Stimulated activated CD4-positive, alpha-beta T cell treated with anti-CD3 and anti-CD28 coated beads, Interleukin-15, amount 100 ng/mL, for 1 hour (primary cell): ENCODE measurements around the gene SYNE3.
"Not testable (repeated sequence)": the region's sequence is repeated elsewhere in the genome, so short reads cannot be mapped to it uniquely, and the experiment has no call there.

Source experiments
- DNase-seq, 2 donors: peaks; one replicate each; pipeline ENCODE4 v3.0.0-alpha.2; 2020; ENCODE audit warnings: low read depth in 1 of 2, low spot score in 1 of 2

The SYNE3 gene

DNA sequence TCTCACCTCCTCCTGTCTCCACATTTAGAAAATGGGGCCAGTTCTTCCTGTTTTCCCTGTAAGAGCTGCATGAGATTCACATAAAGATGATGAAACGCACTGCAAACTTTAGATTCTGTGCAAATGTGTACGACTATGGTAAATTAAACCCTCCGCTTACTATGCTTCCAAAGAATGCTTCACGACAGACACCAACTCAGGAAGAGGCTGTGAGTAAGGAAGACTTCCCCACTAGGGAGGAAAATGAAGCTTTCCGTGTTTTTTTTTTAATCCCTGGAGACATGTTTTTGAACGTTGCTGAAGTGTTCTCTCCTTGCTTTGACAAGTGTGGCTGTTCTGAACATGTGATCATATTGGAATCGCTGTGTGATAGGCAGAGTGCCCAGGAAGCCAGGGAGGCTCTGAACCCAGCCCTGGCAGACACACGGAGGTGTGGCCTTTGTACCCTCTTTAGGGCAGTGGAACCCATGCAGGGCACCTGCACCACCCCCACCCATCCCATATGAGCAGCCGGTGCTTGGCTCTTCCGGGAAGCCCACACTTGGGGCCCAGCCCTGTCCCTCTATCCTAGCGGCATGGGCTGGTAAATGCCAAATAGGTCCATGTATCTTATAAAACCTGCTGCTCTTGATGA is 7.5 kb upstream of the SYNE3 start:
- no peak for DNase-seq

DNA sequence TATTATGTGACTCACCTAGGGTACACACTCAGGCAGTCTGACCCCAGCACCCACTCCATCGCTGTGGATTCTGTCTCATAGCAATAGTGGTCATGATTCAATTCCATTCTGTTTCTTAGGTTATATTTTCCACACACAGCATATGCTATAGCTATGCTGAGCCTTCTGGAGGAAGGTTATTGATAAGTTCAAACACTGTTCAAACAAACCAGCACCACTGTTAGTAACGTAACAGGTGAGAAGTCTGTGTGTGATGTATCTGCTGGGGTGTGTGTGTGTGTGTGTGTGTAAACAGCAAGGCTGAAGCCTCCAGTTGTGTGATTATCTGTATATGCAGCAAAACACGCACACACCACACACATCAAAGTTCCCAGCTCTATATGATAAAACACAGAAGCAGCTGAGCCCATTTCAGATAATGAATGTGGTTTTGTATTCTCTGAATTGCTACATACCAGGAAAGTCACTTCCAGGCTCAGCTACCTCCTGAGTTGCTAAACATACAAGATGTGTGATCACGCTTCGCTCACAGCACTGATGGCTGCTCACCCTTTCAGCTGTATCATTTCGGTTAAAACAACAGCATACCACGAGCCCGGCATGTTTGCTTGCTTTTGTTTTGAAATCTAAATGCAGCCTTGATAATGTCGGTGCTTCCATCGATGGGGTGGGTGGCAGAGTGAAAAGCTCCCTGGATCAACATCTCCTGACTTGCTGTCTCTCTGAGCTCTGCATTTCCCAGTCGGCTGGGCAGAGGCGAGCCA is 6.8 kb upstream of the SYNE3 start:
- no peak for DNase-seq

DNA sequence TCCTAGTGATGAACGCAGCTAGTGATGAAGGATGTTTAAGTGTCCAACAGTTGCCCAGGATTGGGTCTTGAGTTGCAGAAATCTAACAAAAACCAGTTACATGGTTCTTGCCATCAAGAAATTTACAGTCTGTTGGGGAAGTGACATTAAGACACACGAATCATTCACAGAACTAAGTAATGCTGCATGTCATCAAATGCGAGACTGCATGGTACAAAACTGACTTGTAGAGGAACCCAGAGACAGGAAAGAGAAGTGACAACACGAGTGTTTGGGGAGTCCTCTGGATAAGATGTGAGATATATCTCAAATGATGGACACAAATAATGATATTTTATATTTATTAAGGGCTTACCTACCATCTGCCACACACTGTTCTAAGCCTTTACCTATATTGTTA is 6.1 kb upstream of the SYNE3 start:
- DNase-seq, result no peak

DNA sequence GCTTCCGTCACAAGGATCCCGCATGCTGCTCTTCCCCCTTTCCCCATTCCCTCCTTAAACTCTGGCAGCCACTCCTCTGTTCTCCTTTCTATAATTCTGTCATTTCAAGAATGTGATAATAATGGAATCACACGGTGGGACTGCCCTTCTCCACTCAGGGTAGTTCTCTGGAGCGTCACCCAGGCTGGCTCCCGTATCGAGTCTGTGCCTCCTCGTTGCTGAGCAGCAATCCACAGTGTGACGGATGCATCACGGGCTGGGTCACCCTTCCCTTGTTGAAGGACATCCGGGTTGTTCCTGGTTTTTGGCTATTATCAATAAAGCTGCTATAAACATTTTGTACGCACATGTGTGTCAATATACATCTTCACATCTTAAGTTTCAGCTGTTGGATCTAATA is 5.7 kb upstream of the SYNE3 start:
- no peak for DNase-seq

DNA sequence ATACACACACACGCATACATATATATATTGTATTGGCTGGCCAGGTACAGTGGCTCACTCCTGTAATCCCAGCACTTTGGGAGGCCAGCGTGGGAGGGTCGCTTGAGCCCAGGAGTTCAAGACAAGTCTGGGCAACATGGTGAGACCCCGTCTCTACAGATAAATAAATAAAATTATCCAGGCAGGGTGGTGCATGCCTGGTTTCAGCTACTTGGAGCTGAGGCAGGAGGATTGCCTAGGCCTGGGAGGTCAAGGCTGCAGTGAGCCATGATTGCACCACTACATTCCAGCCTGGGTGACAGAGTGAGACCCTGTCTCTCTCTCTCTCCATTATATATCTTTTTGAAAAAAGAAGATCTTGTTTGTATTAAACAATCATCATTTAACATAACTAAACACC is 4.6 kb upstream of the SYNE3 start:
- DNase-seq, result no peak

DNA sequence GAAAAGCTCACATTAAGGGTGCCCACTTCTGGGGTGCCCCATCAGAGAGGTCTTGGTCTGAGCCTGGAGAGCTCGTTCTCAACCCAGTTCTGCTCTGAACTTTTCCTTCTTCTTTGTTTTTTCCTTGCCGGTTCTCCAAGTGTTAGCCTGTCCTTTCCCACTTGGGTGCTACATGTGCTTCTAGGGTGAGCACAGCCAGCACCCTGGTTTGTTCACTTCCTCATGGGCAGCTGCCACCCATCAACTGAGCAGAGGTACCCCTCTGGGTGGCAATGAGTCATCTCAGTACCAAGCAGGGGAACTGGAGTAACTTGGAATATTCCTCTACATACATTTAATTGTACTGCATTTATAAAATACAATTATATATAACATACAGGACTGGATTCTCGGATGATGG is 3.9 kb upstream of the SYNE3 start:
- DNase-seq, result no peak

DNA sequence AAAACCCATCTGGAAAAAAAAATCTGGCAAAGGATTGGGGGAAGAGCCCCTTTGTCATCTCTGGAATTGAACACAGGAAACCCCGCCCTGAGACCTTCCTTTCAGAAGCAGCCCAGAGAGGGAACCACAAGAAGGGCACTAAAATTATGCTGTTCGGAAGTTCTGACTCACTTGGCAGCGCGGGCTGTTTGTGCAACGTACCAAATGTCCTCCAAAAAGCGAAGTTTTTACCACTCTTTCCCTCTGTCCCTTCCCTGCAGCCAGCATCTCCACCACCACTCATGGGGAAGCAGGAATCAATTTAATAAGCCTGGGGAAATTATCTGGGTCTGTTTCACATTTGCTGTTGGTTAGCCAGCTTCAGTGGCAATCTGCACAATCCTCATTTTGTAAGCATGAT is 3.2 kb upstream of the SYNE3 start:
- DNase-seq, result peak in 1 of 2 donors; percentile 45

DNA sequence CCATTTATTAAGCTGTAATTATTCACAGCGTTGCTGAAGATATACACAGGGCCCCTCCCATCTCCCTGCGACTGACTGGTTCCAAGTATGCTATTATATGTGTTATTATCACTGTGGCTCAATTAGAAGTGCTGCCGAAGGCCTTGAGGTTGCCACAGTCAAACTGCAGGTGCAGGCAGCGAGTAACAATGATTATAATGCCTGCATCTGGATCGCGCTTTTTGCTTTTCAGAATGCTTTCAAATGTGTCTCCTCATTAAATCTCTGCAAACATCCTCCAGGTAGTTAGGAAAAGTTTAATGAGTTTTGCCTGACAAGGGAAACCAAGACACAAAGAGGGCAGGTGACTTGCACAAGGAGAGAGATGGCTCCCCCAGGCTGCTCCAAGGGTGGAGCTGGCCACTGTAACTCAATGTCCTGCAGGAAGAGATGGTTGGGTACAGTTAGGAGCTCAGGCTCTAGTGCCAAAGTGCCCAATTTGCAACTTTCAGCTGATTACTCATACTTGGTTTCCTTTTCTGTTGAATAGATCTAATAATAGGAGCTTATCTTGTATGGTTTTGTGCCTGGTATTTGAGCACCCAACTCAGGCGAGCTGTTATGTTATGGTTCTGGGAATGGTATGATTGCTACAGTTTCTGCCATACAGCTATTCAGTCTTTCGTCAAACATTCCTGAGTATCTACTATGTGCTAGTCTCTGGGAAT is 1.7 kb upstream of the SYNE3 start:
- DNase-seq, result no peak

DNA sequence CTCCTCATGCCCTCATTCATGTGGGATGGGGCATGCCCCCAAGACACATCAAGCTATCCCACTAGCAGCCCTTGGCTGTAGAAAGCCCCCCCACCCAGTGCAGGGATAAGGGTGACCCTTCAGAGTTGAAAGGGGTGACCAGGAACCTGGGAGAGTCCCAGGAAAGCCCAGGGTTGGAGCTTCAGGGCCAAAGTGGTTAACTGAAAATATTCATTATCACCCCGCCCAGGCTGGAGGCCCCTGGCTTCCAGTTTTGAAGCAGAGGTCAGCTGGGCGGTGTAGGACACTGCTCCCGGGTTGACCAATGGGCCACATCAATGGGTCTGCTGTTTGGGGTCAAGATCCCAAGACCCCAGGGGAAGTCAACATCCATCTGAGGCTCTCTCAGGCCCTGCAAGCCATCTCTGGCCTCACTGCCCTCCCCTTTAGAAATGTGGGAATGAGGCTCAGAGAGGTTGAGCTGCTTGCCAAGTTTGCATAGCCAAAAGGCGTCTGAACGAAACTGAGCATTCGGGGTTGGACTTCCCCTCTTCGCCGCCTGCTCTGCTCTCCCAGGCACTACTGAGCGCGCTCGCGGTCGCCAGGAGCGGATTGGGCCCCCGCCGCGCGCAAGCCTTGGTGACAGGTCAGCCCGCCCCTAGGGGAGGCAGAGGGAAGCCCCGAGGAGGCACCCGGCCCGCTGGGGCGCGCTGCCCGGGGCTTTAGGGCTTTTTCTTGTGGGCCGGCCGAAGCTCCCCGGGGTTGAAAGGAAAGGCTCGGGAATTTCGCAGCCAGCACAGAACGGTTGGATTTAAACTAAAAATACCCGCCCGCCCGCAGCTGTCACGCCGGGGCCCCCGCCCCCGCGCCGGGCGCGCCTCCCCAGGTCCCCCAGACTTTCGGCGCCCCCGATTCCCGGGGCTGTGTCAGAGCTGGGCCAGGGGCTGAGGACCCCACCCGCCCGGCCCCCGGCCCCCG is 576 bp downstream of the SYNE3 start:
- DNase-seq, result peak; percentile 71

DNA sequence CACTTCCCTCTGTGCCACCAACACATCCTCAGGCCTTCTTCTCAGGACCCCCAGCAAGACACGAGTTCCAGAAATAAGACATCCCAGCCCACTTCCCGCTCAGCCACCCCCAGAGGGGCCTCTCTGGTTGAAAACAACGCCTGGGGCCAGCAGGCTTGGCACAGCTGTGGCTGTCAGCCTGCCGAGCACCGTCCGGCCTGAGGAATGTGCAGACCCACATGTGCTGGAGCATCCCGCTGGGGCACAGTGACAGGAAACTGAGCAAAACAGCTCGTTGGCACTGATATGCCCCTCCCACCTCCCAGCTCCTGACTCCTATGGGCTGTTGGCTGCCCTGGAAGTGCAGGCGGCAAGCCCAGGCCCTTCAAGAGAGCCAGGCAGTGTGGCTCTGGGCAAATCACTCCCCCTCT is 1.4 kb downstream of the SYNE3 start:
- DNase-seq, result no peak

DNA sequence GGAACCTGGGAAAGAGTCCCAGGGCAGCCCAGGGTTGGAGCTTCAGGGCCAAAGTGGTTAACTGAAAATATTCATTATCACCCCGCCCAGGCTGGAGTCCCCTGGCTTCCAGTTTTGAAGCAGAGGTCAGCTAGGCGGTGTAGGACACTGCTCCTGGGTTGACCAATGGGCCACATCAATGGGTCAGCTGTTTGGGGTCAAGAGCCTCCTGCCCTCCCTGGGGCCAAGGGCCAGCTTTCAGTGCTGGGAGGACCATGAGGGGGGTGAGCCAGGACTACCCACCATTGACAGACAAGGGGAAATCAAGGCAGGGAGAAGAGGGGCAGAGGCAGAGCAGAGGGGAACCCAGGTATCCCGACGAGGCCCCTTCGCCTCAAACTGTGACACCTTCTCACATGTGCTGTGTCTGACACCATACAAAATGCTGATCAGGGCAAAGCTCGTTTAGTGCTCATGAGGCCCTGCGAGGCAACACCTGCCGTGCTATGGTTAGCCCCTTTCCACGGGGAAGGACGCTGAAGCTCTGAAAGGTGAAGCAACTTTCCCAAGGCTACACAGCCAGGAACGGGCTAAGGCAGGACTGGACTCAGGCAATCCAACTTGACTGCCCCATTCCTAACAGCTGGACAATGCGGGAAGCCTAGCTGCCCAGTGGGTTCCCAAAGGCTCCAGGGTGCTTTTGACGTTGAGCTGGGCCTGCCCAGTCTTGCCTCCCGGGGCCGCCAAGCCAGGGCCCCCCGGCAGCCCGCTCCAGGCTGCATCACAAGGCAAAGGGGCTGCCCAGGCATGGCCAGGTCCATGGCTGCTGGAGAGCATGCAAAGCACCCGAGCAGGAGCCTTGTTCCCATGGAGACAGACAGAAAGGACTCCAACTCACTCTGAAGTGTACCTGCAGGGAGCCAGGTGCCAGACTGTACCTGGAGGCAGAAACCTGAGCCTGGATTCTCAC is 2.0 kb downstream of the SYNE3 start:
- DNase-seq, result no peak

DNA sequence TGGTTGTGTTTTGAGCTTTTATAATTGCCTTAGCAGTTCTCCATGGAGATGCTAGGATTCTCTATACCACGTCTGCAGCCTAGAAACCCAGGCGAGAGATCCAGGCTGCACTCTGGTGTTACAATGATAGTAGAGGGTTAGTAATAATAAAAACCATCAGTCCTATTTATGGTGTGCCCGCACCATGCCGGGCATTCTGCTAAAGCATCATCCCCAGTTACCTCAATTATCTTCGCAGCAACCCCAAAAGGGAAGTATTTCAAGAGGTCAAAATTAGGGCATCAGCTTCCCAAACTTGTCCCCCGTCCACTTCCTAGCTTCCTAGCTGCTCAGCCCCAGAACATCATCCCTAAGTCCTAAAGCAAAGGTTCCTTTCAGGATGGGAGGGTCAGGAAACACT is 3.2 kb downstream of the SYNE3 start:
- no peak for DNase-seq

DNA sequence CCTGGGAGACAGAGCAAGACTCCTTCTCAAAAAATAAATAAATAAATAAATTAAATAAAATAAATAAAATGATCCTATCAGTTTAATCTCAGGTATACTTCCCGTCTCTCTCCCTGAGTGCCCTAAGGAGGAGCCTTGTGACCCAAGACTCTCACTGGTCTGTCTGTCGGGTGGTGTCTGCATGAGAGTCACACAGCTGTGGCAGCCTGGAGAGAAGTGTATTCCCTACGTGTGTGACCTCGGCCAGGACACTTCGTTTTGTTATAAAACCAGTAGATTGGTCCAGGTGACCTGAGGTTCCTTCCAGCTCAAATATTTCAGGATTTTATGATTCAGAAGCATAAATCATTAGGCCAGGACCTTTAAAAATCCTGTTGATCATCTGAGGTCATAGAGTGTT is 4.8 kb downstream of the SYNE3 start:
- DNase-seq, result no peak

DNA sequence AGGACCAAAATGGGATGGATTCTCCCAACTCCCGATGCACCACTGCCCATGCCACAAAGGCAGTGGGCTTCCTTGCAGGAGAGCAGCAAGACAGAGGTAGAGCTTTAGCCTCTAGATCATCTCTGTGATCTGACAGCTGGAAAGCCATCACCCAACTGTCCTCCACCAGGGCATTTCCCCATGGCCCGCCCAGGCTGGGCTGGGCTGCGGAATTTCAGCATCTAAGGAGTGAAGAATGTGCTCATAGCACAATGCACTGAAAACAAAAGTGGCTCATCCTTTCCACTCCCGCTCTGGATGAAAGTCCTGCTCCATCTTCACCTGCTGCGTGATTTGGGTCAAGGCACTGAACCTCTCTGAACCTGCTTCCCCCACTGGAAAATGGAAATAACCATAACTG is 5.6 kb downstream of the SYNE3 start:
- DNase-seq, result no peak

DNA sequence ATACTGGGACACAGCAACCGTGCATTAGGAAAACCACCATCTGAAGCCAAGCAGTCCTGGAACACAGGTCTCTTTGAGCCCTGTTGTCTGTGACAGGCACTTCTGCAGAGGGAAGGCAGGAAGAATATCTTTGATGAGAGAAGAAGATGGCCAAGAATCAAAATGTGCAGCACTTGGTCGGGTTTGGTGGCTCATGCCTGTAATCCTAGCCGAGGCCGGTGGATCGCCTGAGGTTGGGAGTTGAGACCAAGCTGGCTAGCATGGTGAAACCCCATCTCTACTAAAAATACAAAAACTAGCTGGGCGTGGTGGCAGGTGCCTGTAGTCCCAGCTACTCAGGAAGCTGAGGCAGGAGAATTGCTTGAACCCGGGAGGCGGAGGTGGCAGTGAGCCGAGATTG is 6.1 kb downstream of the SYNE3 start:
- DNase-seq, result not testable (repeated sequence)

DNA sequence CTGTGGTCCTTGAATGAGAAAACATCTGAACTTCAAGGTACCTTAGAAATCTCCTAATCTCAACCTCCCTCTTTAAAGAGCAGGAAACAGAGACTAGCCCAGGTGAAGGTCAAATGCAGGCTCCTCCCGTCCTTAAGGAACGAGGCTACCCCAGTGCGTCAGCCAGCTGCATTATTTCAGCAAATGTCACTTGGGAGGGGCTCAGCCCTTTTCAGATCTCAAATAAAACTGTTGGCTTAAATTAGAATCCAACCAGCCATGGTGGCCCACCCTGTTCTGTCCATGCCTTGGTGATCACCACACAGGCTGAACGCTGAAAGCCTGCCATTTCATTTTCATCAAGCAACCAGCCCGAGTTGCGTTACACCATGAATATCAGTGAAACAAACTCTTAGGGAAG is 7.0 kb downstream of the SYNE3 start:
- no peak for DNase-seq

DNA sequence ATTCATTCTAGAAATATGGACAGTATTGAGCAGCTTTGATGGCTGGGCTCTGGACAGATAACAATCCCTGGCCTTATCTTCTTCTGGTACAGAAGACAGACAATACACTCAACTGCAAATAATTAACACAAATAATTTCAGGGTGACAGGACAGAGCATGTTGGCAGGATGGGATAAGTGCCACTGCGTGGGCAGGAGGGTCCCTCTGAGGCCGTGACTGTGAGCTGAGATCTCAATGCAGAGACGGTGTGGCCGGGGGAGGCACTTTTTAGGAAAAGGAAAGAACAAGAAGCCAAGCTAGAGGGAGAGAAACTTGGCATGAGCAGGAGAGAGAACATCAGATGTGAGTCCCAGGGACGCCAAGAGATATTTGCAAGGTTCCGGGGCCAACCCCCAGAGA is 8.1 kb downstream of the SYNE3 start:
- no peak for DNase-seq

DNA sequence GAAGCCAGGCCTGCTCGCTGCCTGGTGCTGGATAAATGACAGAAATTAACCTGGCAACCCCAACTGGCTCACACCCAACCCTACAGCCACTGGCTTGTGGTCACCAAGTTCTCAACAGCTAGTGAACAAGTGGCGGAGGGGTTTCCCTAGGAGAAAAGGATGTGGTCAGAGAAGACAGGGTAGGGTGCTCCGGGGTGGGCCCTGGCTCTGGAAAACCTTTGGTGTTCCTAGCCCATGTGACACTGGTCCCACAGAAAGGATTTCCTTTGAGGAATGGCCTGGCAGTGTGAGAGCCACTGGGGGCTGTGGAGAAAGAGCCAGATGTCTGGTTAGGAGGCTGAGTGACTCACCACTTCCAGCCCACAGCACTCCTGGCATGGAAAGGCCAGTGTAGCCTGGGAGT is 8.7 kb downstream of the SYNE3 start:
- no peak for DNase-seq

DNA sequence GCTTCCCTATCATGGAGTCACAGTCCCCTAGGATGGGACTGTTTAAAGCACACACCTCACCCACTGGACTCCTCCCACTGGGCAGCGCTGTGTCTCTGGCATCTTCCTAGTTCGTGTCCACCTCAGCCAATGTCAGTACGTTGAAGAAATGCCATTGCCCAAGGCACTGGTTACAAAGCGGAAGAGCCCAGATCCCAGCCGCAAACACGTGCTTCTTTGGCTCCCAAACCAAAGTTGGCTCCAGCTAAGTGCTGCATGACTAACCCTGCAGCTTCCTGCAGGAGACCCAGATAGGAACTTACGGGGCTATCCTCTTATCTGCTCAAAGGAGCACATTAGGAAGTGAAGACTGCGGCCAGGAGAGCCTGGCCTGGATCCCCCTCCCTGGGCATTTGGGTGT is 9.3 kb downstream of the SYNE3 start:
- no peak for DNase-seq

DNA sequence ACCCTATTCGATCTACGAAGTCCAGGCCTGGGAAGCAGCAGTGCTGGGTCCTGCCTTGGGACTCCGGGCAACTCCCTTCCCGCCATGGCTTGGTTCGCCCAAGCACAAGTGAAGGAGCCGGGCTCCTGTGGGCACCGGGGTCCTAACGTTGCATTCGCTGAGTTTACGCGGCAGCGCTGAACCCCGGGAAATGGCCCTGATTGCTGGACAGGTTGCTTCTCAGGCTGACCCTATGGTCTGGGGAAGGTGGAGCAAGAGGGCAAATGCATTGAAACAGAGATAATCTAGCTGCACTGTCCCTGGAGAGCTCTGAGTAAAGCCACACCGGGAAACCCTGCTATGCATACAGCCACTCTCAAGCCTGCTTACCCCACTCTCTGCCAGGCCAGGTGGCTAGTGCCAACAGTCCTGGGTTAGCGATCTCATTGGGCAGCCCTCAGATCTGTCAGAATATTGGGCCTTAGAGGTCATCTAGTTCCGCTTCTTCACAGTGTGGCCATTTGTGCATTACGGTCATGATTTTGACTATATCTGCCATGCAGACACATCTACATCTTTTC is 11.3 kb downstream of the SYNE3 start:
- no peak for DNase-seq
